MM.1S (cell line): ENCODE results near the gene TSC22D3.
"Not testable (repeated sequence)": the region's sequence is repeated elsewhere in the genome, so short reads cannot be mapped to it uniquely, and the experiment has no call there.

Source experiments
- DNase-seq: peaks from one replicate; pipeline ENCODE4 v3.0.0-alpha.2; 2015
- H2AFZ ChIP-seq: fragments of 300-600 bp; sonication (generic); 2 replicates; pipeline ENCODE4 v1.6.0; 2016; ENCODE audit warnings: antibody characterized with exemption, low read length
- H3F3A ChIP-seq: fragments of 300-600 bp; sonication (generic); 2 replicates; pipeline ENCODE4 v1.6.1; 2016; ENCODE audit warnings: mild to moderate bottlenecking, antibody characterized with exemption, low read length, moderate library complexity, mixed read lengths; ENCODE audit not compliant: insufficient read depth
- H3K27ac ChIP-seq: fragments of 300-600 bp; sonication (generic); 2 replicates; pipeline ENCODE4 v1.5.1; 2016; ENCODE audit warnings: mild to moderate bottlenecking, low read length
- H3K27me3 ChIP-seq: fragments of 300-600 bp; sonication (generic); replicated peaks from 2 replicates; pipeline ENCODE4 v1.6.0; 2016; ENCODE audit warnings: low read length; ENCODE audit not compliant: insufficient read depth
- H3K36me3 ChIP-seq: fragments of 300-600 bp; sonication (generic); replicated peaks from 2 replicates; pipeline ENCODE4 v1.6.1; 2016; ENCODE audit warnings: mild to moderate bottlenecking, low read length, mixed read lengths; ENCODE audit not compliant: insufficient read depth
- H3K4me1 ChIP-seq: fragments of 300-600 bp; sonication (generic); 2 replicates; pipeline ENCODE4 v1.6.1; 2016; ENCODE audit warnings: low read length, mixed read lengths
- H3K4me2 ChIP-seq: fragments of 300-600 bp; sonication (generic); 2 replicates; pipeline ENCODE4 v1.6.0; 2016; ENCODE audit warnings: low read depth, low read length
- H3K4me3 ChIP-seq: fragments of 300-600 bp; sonication (generic); 2 replicates; pipeline ENCODE4 v1.5.1; 2016; ENCODE audit warnings: low read length, mixed read lengths
- H3K79me2 ChIP-seq: fragments of 300-600 bp; sonication (generic); 2 replicates; pipeline ENCODE4 v1.6.1; 2016; ENCODE audit warnings: mixed run types, low read length, mixed read lengths
- H3K9ac ChIP-seq: fragments of 300-600 bp; sonication (generic); 2 replicates; pipeline ENCODE4 v1.6.1; 2016; ENCODE audit warnings: low read length, mixed read lengths
- H3K9me2 ChIP-seq: fragments of 300-600 bp; sonication (generic); replicated peaks from 2 replicates; pipeline ENCODE4 v1.6.1; 2016; ENCODE audit warnings: mild to moderate bottlenecking, low read length, mixed read lengths; ENCODE audit not compliant: insufficient read depth
- H3K9me3 ChIP-seq: fragments of 300-600 bp; sonication (generic); replicated peaks from 2 replicates; pipeline ENCODE4 v1.6.1; 2016; ENCODE audit warnings: mild to moderate bottlenecking, low read length, mixed read lengths; ENCODE audit not compliant: insufficient read depth
- H4K20me1 ChIP-seq: fragments of 300-600 bp; sonication (generic); 2 replicates; pipeline ENCODE4 v1.6.1; 2016; ENCODE audit warnings: mild to moderate bottlenecking, low read length, moderate library complexity, mixed read lengths; ENCODE audit not compliant: insufficient read depth
- CTCF ChIP-seq: fragments of 300-600 bp; sonication (generic); IDR thresholded peaks from 2 replicates; pipeline ENCODE4 v1.5.1; 2016; ENCODE audit warnings: antibody characterized with exemption, low read length, mixed read lengths
- EZH2 ChIP-seq: fragments of 300-600 bp; sonication (generic); optimal IDR thresholded peaks from 2 replicates; pipeline ENCODE3; 2017; ENCODE audit warnings: low read depth, mild to moderate bottlenecking, antibody characterized with exemption, low read length, mixed read lengths
- EZH2phosphoT487 ChIP-seq: fragments of 300-600 bp; sonication (generic); IDR thresholded peaks from 2 replicates; pipeline ENCODE4 v1.6.1; 2018; ENCODE audit warnings: antibody characterized with exemption, low read length

The TSC22D3 gene

GRCh38 chrX:107673933-107674479 is 101.6 kb downstream of the TSC22D3 start:
- peaks cover 17% of the 10 kb centered on the region; the same call in 1 of the 2 replicates for H3K79me2 ChIP-seq
- H3K4me1 ChIP-seq: peaks cover 35% of the 10 kb centered on the region
- no peaks in the 10 kb centered on the region for H3K36me3 ChIP-seq
- H2AFZ ChIP-seq: no peak overlapping the region
- TF ChIP-seq EZH2: no peak
- TF ChIP-seq CTCF: no peak
- TF ChIP-seq EZH2phosphoT487: no peak
- peak overlapping the region; percentile 100 for H3K9ac ChIP-seq
- H3K4me2 ChIP-seq: peak overlapping the region; percentile 80
- peak; percentile 88 for DNase-seq
- no peaks in the 10 kb centered on the region for H3K9me2 ChIP-seq
- H3K9me3 ChIP-seq: no peaks in the 10 kb centered on the region
- 0 out of 2 replicates have a peak overlapping the region, but pooled peaks have one; percentile 26 for H3K4me3 ChIP-seq
- peaks cover 33% of the 10 kb centered on the region for H3F3A ChIP-seq
- no peaks in the 10 kb centered on the region for H4K20me1 ChIP-seq
- no peaks in the 10 kb centered on the region for H3K27me3 ChIP-seq
- H3K27ac ChIP-seq: peak overlapping the region; percentile 98

GRCh38 chrX:107673431-107673830 is 102.2 kb downstream of the TSC22D3 start:
- no peak overlapping the region for H2AFZ ChIP-seq
- peaks cover 33% of the 10 kb centered on the region for H3F3A ChIP-seq
- TF ChIP-seq EZH2phosphoT487 (no peak), EZH2 (no peak), CTCF (no peak)
- H3K9me3 ChIP-seq: no peaks in the 10 kb centered on the region
- H3K4me2 ChIP-seq: peak overlapping the region; percentile 80
- no peaks in the 10 kb centered on the region for H3K27me3 ChIP-seq
- H4K20me1 ChIP-seq: no peaks in the 10 kb centered on the region
- H3K4me1 ChIP-seq: peaks cover 32% of the 10 kb centered on the region
- H3K9ac ChIP-seq: peak overlapping the region; percentile 100
- no peaks in the 10 kb centered on the region for H3K36me3 ChIP-seq
- no peaks in the 10 kb centered on the region for H3K9me2 ChIP-seq
- H3K79me2 ChIP-seq: peaks cover 17% of the 10 kb centered on the region; the same call in 1 of the 2 replicates
- DNase-seq: no peak
- peak overlapping the region; percentile 98 for H3K27ac ChIP-seq
- H3K4me3 ChIP-seq: peak overlapping the region; percentile 12; the same call in 1 of the 2 replicates

DNA sequence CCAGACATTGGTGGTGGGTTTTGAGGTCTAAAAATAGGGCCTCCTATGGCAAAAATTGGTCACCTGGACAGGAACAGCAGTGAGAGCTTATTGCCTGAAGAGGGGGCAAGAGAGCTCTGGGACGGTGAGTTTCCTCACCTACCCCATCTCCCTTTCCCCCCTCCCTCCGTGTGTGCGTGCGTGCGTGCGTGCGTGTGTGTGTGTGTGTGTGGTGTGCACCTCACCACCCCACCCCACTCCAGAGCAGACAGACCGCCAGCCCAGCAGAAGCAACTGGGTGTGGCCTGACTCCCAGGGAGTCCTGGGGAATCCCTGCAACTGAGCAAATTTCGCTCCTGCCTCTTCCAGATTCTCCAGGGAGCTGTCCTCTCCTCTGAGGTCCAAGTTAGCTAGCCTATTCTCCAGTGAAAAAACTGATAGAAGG is 102.6 kb downstream of the TSC22D3 start:
- peak overlapping the region; percentile 100 for H3K9ac ChIP-seq
- H3K4me2 ChIP-seq: peak overlapping the region; percentile 80; the same call in 1 of the 2 replicates
- H3K27ac ChIP-seq: peak overlapping the region; percentile 98
- no peaks in the 10 kb centered on the region for H3K9me2 ChIP-seq
- H3K4me1 ChIP-seq: peaks cover 32% of the 10 kb centered on the region
- H3K36me3 ChIP-seq: no peaks in the 10 kb centered on the region
- H3K27me3 ChIP-seq: no peaks in the 10 kb centered on the region
- no peaks in the 10 kb centered on the region for H4K20me1 ChIP-seq
- DNase-seq: peak; percentile 77
- peaks cover 17% of the 10 kb centered on the region; the same call in 1 of the 2 replicates for H3K79me2 ChIP-seq
- no peaks in the 10 kb centered on the region for H3K9me3 ChIP-seq
- no peak overlapping the region for H2AFZ ChIP-seq
- peaks cover 33% of the 10 kb centered on the region for H3F3A ChIP-seq
- TF ChIP-seq CTCF: peak; percentile 60
- TF ChIP-seq EZH2phosphoT487: no peak
- peak overlapping the region; percentile 12; the same call in 1 of the 2 replicates for H3K4me3 ChIP-seq

DNA sequence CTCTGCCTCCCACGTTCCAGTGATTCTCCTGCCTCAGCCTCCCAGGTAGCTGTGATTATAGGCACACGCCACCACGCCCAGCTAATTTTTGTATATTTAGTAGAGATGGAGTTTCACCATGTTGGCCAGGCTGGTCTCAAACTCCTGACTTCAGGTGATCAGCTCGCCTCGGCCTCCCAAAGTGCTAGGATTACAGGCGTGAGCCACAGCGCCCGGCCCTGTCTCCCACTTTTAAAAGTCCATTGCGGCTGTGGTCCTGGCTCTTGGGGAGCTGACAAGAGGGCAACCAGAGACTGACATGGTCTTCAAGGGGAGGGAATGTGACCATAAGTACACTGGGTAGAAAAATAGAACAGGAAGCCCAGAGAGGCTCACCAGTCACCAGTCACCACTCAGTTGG is 104.3 kb downstream of the TSC22D3 start:
- not testable (repeated sequence) for H3K4me3 ChIP-seq, H3K9ac ChIP-seq, DNase-seq, H2AFZ ChIP-seq, H3K27ac ChIP-seq, H3K9me2 ChIP-seq, H3K9me3 ChIP-seq, H3K36me3 ChIP-seq, H3K4me2 ChIP-seq, H3K27me3 ChIP-seq, H4K20me1 ChIP-seq
- Histone ChIP-seq H3F3A (peaks cover 29% of the 10 kb centered on the region), H3K4me1 (peaks cover 28% of the 10 kb centered on the region), H3K79me2 (peaks cover 12% of the 10 kb centered on the region; the same call in 1 of the 2 replicates)
